ENCODE results near the gene TTC28.
"Not testable (repeated sequence)": the region's sequence is repeated elsewhere in the genome, so short reads cannot be mapped to it uniquely, and the experiment has no call there.

Gene TTC28

GRCh38 chr22:28566920-28567499 lies 112.6 kb downstream of the TTC28 start:
- in situ Hi-C loops (cut with MboI; ENCODE audit: low sequenced_read_pairs) = not testable (repeated sequence)

- in situ Hi-C loops (cut with MboI; ENCODE audit: low sequenced_read_pairs) = no loop called here
These were observed 116.0 kb downstream of the TTC28 start for GRCh38 chr22:28563636-28564035.

GRCh38 chr22:28562324-28562723 lies 117.3 kb downstream of the TTC28 start:
- in situ Hi-C loops (cut with MboI; ENCODE audit: low sequenced_read_pairs) = no loop called here

GRCh38 chr22:28560743-28561101 lies 118.9 kb downstream of the TTC28 start:
- in situ Hi-C loops (cut with MboI; ENCODE audit: low sequenced_read_pairs) = not testable (repeated sequence)

GRCh38 chr22:28560046-28560742 lies 119.4 kb downstream of the TTC28 start:
- in situ Hi-C loops (cut with MboI; ENCODE audit: low sequenced_read_pairs) = no loop called here

- in situ Hi-C loops (cut with MboI; ENCODE audit: low sequenced_read_pairs) = no loop called here
These were observed 122.5 kb downstream of the TTC28 start for GRCh38 chr22:28557184-28557583.

GRCh38 chr22:28553108-28553866 lies 126.4 kb downstream of the TTC28 start:
- in situ Hi-C loops (cut with MboI; ENCODE audit: low sequenced_read_pairs) = not testable (repeated sequence)

GRCh38 chr22:28548406-28548805 lies 131.2 kb downstream of the TTC28 start:
- in situ Hi-C loops (cut with MboI; ENCODE audit: low sequenced_read_pairs) = no loop called here

GRCh38 chr22:28547132-28547842 lies 132.4 kb downstream of the TTC28 start:
- in situ Hi-C loops (cut with MboI; ENCODE audit: low sequenced_read_pairs) = no loop called here

- in situ Hi-C loops (cut with MboI; ENCODE audit: low sequenced_read_pairs) = no loop called here
These were observed 135.2 kb downstream of the TTC28 start for GRCh38 chr22:28544431-28544868.

GRCh38 chr22:28542980-28543621 lies 136.5 kb downstream of the TTC28 start:
- in situ Hi-C loops (cut with MboI; ENCODE audit: low sequenced_read_pairs) = no loop called here

GRCh38 chr22:28541137-28541536 lies 138.5 kb downstream of the TTC28 start:
- in situ Hi-C loops (cut with MboI; ENCODE audit: low sequenced_read_pairs) = no loop called here

GRCh38 chr22:28538922-28539321 lies 140.7 kb downstream of the TTC28 start:
- in situ Hi-C loops (cut with MboI; ENCODE audit: low sequenced_read_pairs) = no loop called here

GRCh38 chr22:28530565-28530964 lies 149.1 kb downstream of the TTC28 start:
- in situ Hi-C loops (cut with MboI; ENCODE audit: low sequenced_read_pairs) = not testable (repeated sequence)

- in situ Hi-C loops (cut with MboI; ENCODE audit: low sequenced_read_pairs) = not testable (repeated sequence)
These were observed 150.5 kb downstream of the TTC28 start for GRCh38 chr22:28529144-28529543.

GRCh38 chr22:28521451-28521850 lies 158.2 kb downstream of the TTC28 start:
- in situ Hi-C loops (cut with MboI; ENCODE audit: low sequenced_read_pairs) = no loop called here

GRCh38 chr22:28514321-28514821 lies 165.3 kb downstream of the TTC28 start:
- in situ Hi-C loops (cut with MboI; ENCODE audit: low sequenced_read_pairs) = no loop called here

- in situ Hi-C loops (cut with MboI; ENCODE audit: low sequenced_read_pairs) = not testable (repeated sequence)
These were observed 167.3 kb downstream of the TTC28 start for GRCh38 chr22:28512387-28512786.

- in situ Hi-C loops (cut with MboI; ENCODE audit: low sequenced_read_pairs) = no loop called here
These were observed 171.7 kb downstream of the TTC28 start for GRCh38 chr22:28507896-28508295.

- in situ Hi-C loops (cut with MboI; ENCODE audit: low sequenced_read_pairs) = no loop called here
These were observed 173.5 kb downstream of the TTC28 start for GRCh38 chr22:28506150-28506535.
